HG02870 (cell line): ENCODE data around the gene PTPRG.

Experiments used
- ATAC-seq: cut with Tn5 transposase; IDR thresholded peaks from one replicate; pipeline ENCODE4 v1.9.1; 2021; ENCODE audit warnings: mild to moderate bottlenecking, moderate library complexity; ENCODE audit not compliant: unreplicated experiment

The PTPRG gene

GRCh38 chr3:61562042-61562720 lies 810 bp downstream of the PTPRG start:
- no peak for ATAC-seq

GRCh38 chr3:61562721-61563312 lies 1.4 kb downstream of the PTPRG start:
- ATAC-seq, result no peak

GRCh38 chr3:61563313-61564271 lies 2.2 kb downstream of the PTPRG start:
- ATAC-seq, result no peak

- no peak for ATAC-seq
Observed at GRCh38 chr3:61564395-61565059, 3.2 kb downstream of the PTPRG start.

GRCh38 chr3:61565569-61565968 lies 4.2 kb downstream of the PTPRG start:
- ATAC-seq, result no peak

- no peak for ATAC-seq
Observed at GRCh38 chr3:61568127-61568526, 6.8 kb downstream of the PTPRG start.

- no peak for ATAC-seq
Observed at GRCh38 chr3:61569856-61570580, 8.6 kb downstream of the PTPRG start.

- no peak for ATAC-seq
Observed at GRCh38 chr3:61570813-61571212, 9.4 kb downstream of the PTPRG start.

GRCh38 chr3:61571516-61572336 lies 10.4 kb downstream of the PTPRG start:
- ATAC-seq, result no peak

GRCh38 chr3:61572879-61573278 lies 11.5 kb downstream of the PTPRG start:
- no peak for ATAC-seq

GRCh38 chr3:61573441-61573840 lies 12.1 kb downstream of the PTPRG start:
- no peak for ATAC-seq

GRCh38 chr3:61574854-61575253 lies 13.5 kb downstream of the PTPRG start:
- no peak for ATAC-seq

GRCh38 chr3:61575893-61576292 lies 14.5 kb downstream of the PTPRG start:
- no peak for ATAC-seq

- ATAC-seq, result no peak
Observed at GRCh38 chr3:61577760-61578159, 16.4 kb downstream of the PTPRG start.

- no peak for ATAC-seq
Observed at GRCh38 chr3:61578667-61579367, 17.4 kb downstream of the PTPRG start.

GRCh38 chr3:61579685-61580084 lies 18.3 kb downstream of the PTPRG start:
- ATAC-seq, result no peak

GRCh38 chr3:61580982-61581643 lies 19.7 kb downstream of the PTPRG start:
- no peak for ATAC-seq

- no peak for ATAC-seq
Observed at GRCh38 chr3:61582287-61582686, 20.9 kb downstream of the PTPRG start.

- ATAC-seq, result no peak
Observed at GRCh38 chr3:61582846-61583245, 21.5 kb downstream of the PTPRG start.
